ENCODE results near the gene FBN2. TPM values are rescaled to one million over a fixed set of nuclear protein-coding genes. Genes with fewer than 3 reads are reported as not detected.

FBN2 gene
- total RNA-seq, 1 donor from 2014 or later = 25.2 TPM

DNA sequence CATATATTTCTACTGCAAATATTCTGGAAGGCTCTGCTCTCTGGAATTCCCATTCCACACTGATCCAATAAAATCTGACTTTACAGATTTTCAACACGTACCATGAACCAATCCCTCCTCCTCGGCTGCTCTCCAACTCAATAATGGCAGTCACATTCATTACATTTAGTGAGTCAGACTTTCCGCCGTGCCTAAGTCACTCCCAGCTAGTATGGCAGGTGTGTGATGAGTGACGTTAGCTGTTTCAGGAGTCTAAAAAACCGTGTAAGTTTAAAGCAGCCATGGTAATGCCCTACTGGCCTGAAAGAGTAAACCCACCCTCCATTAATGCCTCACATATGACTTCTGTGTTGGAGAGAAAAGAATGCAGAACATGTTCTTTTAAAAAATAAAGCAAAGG, 3.3 kb downstream of the FBN2 start:
- no peaks in the 10 kb centered on the region for H3K36me3 ChIP-seq (ENCODE audit: control insufficient read depth, insufficient read depth, low read length)
- no peak for DNase-seq (ENCODE audit: low read depth)
- H3K4me3 ChIP-seq (ENCODE audit: low read depth, low read length) = no peak overlapping the region
- TF ChIP-seq, protein P1, sequence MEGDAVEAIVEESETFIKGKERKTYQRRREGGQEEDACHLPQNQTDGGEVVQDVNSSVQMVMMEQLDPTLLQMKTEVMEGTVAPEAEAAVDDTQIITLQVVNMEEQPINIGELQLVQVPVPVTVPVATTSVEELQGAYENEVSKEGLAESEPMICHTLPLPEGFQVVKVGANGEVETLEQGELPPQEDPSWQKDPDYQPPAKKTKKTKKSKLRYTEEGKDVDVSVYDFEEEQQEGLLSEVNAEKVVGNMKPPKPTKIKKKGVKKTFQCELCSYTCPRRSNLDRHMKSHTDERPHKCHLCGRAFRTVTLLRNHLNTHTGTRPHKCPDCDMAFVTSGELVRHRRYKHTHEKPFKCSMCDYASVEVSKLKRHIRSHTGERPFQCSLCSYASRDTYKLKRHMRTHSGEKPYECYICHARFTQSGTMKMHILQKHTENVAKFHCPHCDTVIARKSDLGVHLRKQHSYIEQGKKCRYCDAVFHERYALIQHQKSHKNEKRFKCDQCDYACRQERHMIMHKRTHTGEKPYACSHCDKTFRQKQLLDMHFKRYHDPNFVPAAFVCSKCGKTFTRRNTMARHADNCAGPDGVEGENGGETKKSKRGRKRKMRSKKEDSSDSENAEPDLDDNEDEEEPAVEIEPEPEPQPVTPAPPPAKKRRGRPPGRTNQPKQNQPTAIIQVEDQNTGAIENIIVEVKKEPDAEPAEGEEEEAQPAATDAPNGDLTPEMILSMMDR (IDR thresholded peaks at IDR 0.05; ENCODE audit: insufficient read depth, low read length, poor library complexity, severe bottlenecking) = no peak
- peaks cover 6% of the 10 kb centered on the region for H3K27me3 ChIP-seq (ENCODE audit: control insufficient read depth, insufficient read depth, low read length)

DNA sequence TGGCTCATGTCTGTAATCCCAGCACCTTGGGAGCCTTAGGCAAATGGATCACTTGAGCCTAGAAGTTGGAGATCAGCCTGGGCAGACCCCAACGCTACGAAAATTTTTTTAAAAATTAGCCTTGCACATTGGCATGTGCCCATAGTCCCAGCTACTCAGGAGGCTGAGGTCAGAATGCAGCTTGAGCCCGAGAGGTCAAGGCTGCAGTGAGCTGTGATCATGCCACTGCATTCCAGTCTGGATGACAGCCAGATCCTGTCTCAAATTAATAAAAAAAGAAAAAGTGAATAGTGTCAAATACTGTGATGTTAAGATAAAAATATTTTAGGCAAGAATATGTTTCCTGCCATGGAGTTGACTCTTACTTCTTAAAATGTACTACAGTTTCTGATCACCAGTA, 5.3 kb downstream of the FBN2 start:
- DNase-seq (ENCODE audit: low read depth) = no peak
- Histone ChIP-seq H3K27me3 (ENCODE audit: control insufficient read depth, insufficient read depth, low read length) (peaks cover 6% of the 10 kb centered on the region), H3K4me3 (ENCODE audit: low read depth, low read length) (no peak overlapping the region), H3K36me3 (ENCODE audit: control insufficient read depth, insufficient read depth, low read length) (no peaks in the 10 kb centered on the region)
- TF ChIP-seq, protein P1 (IDR thresholded peaks at IDR 0.05; ENCODE audit: insufficient read depth, low read length, poor library complexity, severe bottlenecking) = no peak

DNA sequence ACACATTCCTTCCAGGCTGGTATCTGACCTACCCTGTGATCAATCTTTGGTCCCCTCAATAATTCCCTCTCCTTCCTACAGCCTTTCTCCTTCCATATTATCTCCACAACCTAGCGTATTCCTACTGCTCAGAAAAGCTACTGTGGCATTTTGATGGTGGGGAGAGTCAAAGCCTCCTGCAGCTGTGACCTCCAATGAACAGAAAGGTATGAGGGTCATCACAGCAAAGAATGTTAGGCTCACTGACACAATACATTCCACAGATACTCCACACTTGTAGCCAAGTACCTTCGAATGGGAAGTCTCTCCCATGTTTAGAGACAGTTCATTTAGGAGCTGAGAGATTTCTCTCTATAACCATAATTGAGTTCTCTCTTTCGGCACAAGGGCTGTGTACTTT, 5.9 kb downstream of the FBN2 start:
- TF ChIP-seq, protein P1 (IDR thresholded peaks at IDR 0.05; ENCODE audit: insufficient read depth, low read length, poor library complexity, severe bottlenecking) = no peak
- no peak overlapping the region for H3K4me3 ChIP-seq (ENCODE audit: low read depth, low read length)
- no peak for DNase-seq (ENCODE audit: low read depth)
- no peaks in the 10 kb centered on the region for H3K36me3 ChIP-seq (ENCODE audit: control insufficient read depth, insufficient read depth, low read length)
- H3K27me3 ChIP-seq (ENCODE audit: control insufficient read depth, insufficient read depth, low read length) = peaks cover 5% of the 10 kb centered on the region

DNA sequence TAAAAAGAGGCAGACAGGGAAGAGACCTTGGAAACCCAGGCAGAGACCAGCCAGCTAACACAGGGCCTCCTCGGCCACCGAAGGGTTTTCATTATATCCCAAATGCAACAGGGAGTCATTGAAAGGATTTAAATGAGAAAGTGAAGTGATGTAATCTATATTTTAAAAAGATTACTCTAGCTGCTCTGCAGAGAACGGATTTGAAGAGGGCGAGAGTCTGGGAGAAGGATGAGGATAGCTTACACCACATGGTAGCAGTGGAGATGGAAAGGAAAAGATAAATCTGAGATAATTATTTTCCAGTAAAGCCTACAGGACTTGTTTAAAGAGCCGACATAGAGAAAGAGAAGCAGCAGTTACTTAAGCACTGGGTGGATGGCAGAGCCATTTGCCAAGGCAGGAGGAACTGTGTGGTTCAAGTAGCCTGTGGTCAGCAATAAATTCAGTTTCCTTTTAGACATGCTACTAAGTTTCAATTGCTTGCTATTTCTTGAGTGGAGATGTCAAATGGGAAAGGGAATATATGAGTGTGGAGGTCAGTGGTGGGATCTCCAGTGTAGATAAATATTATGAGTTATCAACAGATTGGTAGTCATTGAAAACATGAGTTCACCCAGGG, 9.3 kb downstream of the FBN2 start:
- no peaks in the 10 kb centered on the region for H3K36me3 ChIP-seq (ENCODE audit: control insufficient read depth, insufficient read depth, low read length)
- H3K4me3 ChIP-seq (ENCODE audit: low read depth, low read length) = no peak overlapping the region
- H3K27me3 ChIP-seq (ENCODE audit: control insufficient read depth, insufficient read depth, low read length) = no peaks in the 10 kb centered on the region
- DNase-seq (ENCODE audit: low read depth) = no peak
- TF ChIP-seq, protein P1 (IDR thresholded peaks at IDR 0.05; ENCODE audit: insufficient read depth, low read length, poor library complexity, severe bottlenecking) = no peak

DNA sequence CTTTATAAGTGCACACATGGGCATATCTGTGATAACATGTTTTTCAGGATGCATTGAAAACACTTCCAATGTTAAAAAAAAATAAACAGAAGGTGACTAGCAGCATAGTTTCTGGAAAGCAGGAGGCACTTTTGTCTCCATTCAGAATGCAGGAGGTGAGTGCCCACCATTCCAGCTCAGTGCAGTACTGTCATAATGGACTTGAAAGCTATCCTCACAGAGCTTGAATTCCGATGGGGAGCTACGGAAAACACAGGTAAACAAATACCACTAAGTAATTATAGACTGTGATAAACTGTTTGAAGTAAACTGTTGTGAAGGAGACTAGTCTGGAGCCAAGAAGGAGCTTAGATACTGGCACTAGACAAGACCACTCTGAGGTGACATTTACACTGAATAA, 9.9 kb downstream of the FBN2 start:
- H3K4me3 ChIP-seq (ENCODE audit: low read depth, low read length) = no peak overlapping the region
- no peaks in the 10 kb centered on the region for H3K36me3 ChIP-seq (ENCODE audit: control insufficient read depth, insufficient read depth, low read length)
- TF ChIP-seq, protein P1 (IDR thresholded peaks at IDR 0.05; ENCODE audit: insufficient read depth, low read length, poor library complexity, severe bottlenecking) = no peak
- no peak for DNase-seq (ENCODE audit: low read depth)
- no peaks in the 10 kb centered on the region for H3K27me3 ChIP-seq (ENCODE audit: control insufficient read depth, insufficient read depth, low read length)

DNA sequence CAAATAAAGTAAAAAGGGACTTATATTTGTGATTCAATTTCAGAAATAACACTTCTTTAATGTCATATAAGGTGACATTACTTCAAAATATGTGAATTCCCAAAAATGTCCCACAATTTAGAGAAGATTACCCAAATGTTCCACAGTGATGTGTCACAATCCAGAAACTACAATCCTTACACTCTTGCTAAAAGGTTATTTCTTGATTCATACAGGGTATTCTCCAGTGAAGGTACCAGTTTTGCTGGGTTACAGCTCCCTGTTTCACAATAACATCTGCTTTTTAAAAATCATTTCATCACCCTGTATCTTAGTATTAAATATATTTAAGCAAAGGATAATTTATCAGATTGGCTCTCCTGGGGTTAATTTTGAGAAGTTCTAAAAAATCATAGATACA, 11.0 kb downstream of the FBN2 start:
- TF ChIP-seq, protein P1 (IDR thresholded peaks at IDR 0.05; ENCODE audit: insufficient read depth, low read length, poor library complexity, severe bottlenecking) = no peak
- no peak overlapping the region for H3K4me3 ChIP-seq (ENCODE audit: low read depth, low read length)
- no peaks in the 10 kb centered on the region for H3K36me3 ChIP-seq (ENCODE audit: control insufficient read depth, insufficient read depth, low read length)
- no peak for DNase-seq (ENCODE audit: low read depth)
- H3K27me3 ChIP-seq (ENCODE audit: control insufficient read depth, insufficient read depth, low read length) = no peaks in the 10 kb centered on the region

Data from kidney epithelial cell (primary cell).